Measurements from ENCODE around the gene FOXRED2. TPM values are rescaled to one million over a fixed set of nuclear protein-coding genes. Genes with fewer than 3 reads are reported as not detected.

The FOXRED2 gene
- total and polyA plus RNA-seq, 2 of the 8 experiments (the other 6 are each of a cell fraction or from before 2014, with no cell fraction given) = 11.5 to 27.8 TPM

DNA sequence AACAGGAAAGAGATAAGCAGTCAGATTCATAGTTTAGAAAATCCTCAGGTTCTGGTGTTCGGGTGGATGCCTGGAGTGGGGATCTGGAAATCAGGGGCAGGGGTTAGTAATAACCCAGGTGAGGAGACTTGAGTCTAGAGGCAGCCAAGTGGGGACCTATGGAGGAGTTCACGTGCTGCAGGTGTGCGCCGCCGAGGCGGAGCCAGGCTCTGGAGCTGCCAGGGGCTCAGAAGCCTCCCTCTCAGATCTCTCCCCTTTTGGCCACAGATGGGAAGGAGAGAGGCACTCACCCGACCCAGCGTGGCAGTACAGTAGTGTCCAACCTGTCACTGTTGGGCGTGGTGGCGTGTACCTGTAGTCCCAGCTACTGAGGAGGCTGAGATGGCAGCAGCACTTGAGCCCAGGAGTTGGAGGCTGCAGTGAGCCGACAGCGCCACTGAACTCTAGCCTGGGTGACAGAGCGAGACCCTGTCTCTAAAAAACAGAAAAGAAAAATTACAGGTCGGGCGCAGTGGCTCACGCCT is 52.9 kb downstream of the FOXRED2 start (continued):
- TF ChIP-seq, protein P1, sequence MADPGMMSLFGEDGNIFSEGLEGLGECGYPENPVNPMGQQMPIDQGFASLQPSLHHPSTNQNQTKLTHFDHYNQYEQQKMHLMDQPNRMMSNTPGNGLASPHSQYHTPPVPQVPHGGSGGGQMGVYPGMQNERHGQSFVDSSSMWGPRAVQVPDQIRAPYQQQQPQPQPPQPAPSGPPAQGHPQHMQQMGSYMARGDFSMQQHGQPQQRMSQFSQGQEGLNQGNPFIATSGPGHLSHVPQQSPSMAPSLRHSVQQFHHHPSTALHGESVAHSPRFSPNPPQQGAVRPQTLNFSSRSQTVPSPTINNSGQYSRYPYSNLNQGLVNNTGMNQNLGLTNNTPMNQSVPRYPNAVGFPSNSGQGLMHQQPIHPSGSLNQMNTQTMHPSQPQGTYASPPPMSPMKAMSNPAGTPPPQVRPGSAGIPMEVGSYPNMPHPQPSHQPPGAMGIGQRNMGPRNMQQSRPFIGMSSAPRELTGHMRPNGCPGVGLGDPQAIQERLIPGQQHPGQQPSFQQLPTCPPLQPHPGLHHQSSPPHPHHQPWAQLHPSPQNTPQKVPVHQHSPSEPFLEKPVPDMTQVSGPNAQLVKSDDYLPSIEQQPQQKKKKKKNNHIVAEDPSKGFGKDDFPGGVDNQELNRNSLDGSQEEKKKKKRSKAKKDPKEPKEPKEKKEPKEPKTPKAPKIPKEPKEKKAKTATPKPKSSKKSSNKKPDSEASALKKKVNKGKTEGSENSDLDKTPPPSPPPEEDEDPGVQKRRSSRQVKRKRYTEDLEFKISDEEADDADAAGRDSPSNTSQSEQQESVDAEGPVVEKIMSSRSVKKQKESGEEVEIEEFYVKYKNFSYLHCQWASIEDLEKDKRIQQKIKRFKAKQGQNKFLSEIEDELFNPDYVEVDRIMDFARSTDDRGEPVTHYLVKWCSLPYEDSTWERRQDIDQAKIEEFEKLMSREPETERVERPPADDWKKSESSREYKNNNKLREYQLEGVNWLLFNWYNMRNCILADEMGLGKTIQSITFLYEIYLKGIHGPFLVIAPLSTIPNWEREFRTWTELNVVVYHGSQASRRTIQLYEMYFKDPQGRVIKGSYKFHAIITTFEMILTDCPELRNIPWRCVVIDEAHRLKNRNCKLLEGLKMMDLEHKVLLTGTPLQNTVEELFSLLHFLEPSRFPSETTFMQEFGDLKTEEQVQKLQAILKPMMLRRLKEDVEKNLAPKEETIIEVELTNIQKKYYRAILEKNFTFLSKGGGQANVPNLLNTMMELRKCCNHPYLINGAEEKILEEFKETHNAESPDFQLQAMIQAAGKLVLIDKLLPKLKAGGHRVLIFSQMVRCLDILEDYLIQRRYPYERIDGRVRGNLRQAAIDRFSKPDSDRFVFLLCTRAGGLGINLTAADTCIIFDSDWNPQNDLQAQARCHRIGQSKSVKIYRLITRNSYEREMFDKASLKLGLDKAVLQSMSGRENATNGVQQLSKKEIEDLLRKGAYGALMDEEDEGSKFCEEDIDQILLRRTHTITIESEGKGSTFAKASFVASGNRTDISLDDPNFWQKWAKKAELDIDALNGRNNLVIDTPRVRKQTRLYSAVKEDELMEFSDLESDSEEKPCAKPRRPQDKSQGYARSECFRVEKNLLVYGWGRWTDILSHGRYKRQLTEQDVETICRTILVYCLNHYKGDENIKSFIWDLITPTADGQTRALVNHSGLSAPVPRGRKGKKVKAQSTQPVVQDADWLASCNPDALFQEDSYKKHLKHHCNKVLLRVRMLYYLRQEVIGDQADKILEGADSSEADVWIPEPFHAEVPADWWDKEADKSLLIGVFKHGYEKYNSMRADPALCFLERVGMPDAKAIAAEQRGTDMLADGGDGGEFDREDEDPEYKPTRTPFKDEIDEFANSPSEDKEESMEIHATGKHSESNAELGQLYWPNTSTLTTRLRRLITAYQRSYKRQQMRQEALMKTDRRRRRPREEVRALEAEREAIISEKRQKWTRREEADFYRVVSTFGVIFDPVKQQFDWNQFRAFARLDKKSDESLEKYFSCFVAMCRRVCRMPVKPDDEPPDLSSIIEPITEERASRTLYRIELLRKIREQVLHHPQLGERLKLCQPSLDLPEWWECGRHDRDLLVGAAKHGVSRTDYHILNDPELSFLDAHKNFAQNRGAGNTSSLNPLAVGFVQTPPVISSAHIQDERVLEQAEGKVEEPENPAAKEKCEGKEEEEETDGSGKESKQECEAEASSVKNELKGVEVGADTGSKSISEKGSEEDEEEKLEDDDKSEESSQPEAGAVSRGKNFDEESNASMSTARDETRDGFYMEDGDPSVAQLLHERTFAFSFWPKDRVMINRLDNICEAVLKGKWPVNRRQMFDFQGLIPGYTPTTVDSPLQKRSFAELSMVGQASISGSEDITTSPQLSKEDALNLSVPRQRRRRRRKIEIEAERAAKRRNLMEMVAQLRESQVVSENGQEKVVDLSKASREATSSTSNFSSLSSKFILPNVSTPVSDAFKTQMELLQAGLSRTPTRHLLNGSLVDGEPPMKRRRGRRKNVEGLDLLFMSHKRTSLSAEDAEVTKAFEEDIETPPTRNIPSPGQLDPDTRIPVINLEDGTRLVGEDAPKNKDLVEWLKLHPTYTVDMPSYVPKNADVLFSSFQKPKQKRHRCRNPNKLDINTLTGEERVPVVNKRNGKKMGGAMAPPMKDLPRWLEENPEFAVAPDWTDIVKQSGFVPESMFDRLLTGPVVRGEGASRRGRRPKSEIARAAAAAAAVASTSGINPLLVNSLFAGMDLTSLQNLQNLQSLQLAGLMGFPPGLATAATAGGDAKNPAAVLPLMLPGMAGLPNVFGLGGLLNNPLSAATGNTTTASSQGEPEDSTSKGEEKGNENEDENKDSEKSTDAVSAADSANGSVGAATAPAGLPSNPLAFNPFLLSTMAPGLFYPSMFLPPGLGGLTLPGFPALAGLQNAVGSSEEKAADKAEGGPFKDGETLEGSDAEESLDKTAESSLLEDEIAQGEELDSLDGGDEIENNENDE (IDR thresholded peaks at IDR 0.05; ENCODE audit: insufficient replicate concordance, low read length) = no peak
- TF ChIP-seq GABPA (IDR thresholded peaks at IDR 0.05; ENCODE audit: borderline replicate concordance, insufficient read depth, low read length) (no peak), CEBPB (IDR thresholded peaks at IDR 0.05; ENCODE audit: low read depth, low read length) (no peak), RAD21 (IDR thresholded peaks at IDR 0.05 in 1 of 2, conservative IDR thresholded peaks at IDR 0.05 in 1 of 2; ENCODE audit: low read depth in 2 of 2, low read length in 2 of 2) (no peak), SIN3A (conservative IDR thresholded peaks at IDR 0.05 in 1 of 2, IDR thresholded peaks at IDR 0.05 in 1 of 2; ENCODE audit: low read depth in 1 of 2, low read length in 2 of 2) (no peak), POLR2A (IDR thresholded peaks at IDR 0.05; ENCODE audit: control extremely low read depth in 1 of 2, low read depth in 2 of 2, low read length in 2 of 2) (no peak), CTBP2 (IDR thresholded peaks at IDR 0.05; ENCODE audit: borderline replicate concordance, insufficient read depth, insufficient read length, low read length) (no peak)
- TF ChIP-seq, protein P2, sequence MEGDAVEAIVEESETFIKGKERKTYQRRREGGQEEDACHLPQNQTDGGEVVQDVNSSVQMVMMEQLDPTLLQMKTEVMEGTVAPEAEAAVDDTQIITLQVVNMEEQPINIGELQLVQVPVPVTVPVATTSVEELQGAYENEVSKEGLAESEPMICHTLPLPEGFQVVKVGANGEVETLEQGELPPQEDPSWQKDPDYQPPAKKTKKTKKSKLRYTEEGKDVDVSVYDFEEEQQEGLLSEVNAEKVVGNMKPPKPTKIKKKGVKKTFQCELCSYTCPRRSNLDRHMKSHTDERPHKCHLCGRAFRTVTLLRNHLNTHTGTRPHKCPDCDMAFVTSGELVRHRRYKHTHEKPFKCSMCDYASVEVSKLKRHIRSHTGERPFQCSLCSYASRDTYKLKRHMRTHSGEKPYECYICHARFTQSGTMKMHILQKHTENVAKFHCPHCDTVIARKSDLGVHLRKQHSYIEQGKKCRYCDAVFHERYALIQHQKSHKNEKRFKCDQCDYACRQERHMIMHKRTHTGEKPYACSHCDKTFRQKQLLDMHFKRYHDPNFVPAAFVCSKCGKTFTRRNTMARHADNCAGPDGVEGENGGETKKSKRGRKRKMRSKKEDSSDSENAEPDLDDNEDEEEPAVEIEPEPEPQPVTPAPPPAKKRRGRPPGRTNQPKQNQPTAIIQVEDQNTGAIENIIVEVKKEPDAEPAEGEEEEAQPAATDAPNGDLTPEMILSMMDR (IDR thresholded peaks at IDR 0.05; ENCODE audit: control extremely low read depth in 1 of 3, insufficient read depth in 1 of 3, low read depth in 1 of 3, low read length in 3 of 3) = no peak
